GM12878 (cell line): ENCODE results near the gene KCNK17. TPM values are rescaled to one million over a fixed set of nuclear protein-coding genes. Genes with fewer than 3 reads are reported as not detected.

Experiments used
- ATAC-seq: fragments of 200-7000 bp; cut with Tn5 transposase; 3 replicates; pipeline ENCODE4 v1.9.1; 2020; ENCODE audit warnings: mild to moderate bottlenecking, moderate library complexity
- BruUV-seq: library from RNA; stranded (reverse); fragments of 400-500 nt; replicated peaks from 2 replicates; lab custom pipeline; 2021; lab: Mats Ljungman, UMichigan
- CTCF ChIA-PET: fragments of 300-600 bp; sonication (Branson Sonifier 250); formaldehyde crosslinking; extraction: SDS; loops from one replicate; lab custom pipeline; 2021; ENCODE audit warnings: inconsistent platforms; lab: Yijun Ruan, JAX
- POLR2A ChIA-PET: fragments of 350-600 bp; formaldehyde crosslinking; extraction: SDS; loops from one replicate; lab custom pipeline; 2021; ENCODE audit warnings: inconsistent platforms; lab: Charles Lee
- RAD21 ChIA-PET: fragments of 300-600 bp; sonication (Branson Sonifier 250); formaldehyde crosslinking; loops from one replicate; lab custom pipeline; 2023; ENCODE audit warnings: antibody characterized with exemption; ENCODE audit not compliant: unreplicated experiment; lab: Charles Lee
- SMC1A ChIA-PET: fragments of 300-600 bp; sonication (Branson Sonifier 250); formaldehyde crosslinking; loops from one replicate; lab custom pipeline; 2023; ENCODE audit not compliant: unreplicated experiment, uncharacterized antibody; lab: Charles Lee
- DNase-seq: peaks from one replicate; pipeline ENCODE4 v3.0.0-alpha.2; 2011; ENCODE audit warnings: low read depth, low spot score
- FAIRE-seq: peaks from 3 replicates; lab custom pipeline; 2011; peaks lifted over from hg19 to GRCh38; lab: Jason Lieb, UNC
- H2AFZ ChIP-seq: 2 replicates; pipeline ENCODE4 v1.6.0; 2011; ENCODE audit warnings: low read depth, low read length, control low read depth; ENCODE audit not compliant: control insufficient read depth
- H3K27ac ChIP-seq: 2 replicates; pipeline ENCODE4 v1.5.1; 2011; ENCODE audit warnings: control low read depth; ENCODE audit not compliant: control insufficient read depth, insufficient read depth
- H3K27me3 ChIP-seq, 2 experiments: replicated peaks in 1 of 2; 2 replicates each; pipeline versions ENCODE4 v1.6.0 to v1.6.1; 2011; ENCODE audit warnings: low read length in 1 of 2; ENCODE audit not compliant: control insufficient read depth in 2 of 2, insufficient read depth in 2 of 2
- H3K36me3 ChIP-seq, 2 experiments: 2 replicates each; pipeline ENCODE4 v1.5.1; 2011; ENCODE audit warnings: low read length in 1 of 2; ENCODE audit not compliant: control insufficient read depth in 2 of 2, insufficient read depth in 2 of 2
- H3K4me1 ChIP-seq: 2 replicates; pipeline ENCODE4 v1.6.1; 2011; ENCODE audit warnings: mild to moderate bottlenecking, low read length, moderate library complexity, mixed read lengths; ENCODE audit not compliant: control insufficient read depth, insufficient read depth
- H3K4me2 ChIP-seq: 2 replicates; pipeline ENCODE4 v1.6.0; 2011; ENCODE audit warnings: control low read depth; ENCODE audit not compliant: control insufficient read depth, insufficient read depth
- H3K4me3 ChIP-seq: fragments of 200-600 bp; sonication (generic); 2 replicates; pipeline ENCODE4 v1.5.1; 2016
- H3K79me2 ChIP-seq: 2 replicates; pipeline ENCODE4 v1.6.0; 2011; ENCODE audit warnings: low read length; ENCODE audit not compliant: control insufficient read depth, insufficient read depth
- H3K9ac ChIP-seq: 2 replicates; pipeline ENCODE4 v1.8.0; 2011; ENCODE audit warnings: low read length, control low read depth, mixed read lengths; ENCODE audit not compliant: control insufficient read depth, insufficient read depth
- H3K9me3 ChIP-seq: replicated peaks from 3 replicates; pipeline ENCODE4 v1.5.1; 2011; ENCODE audit warnings: mild to moderate bottlenecking, low read length; ENCODE audit not compliant: control insufficient read depth, insufficient read depth
- H4K20me1 ChIP-seq: 2 replicates; pipeline ENCODE4 v1.6.0; 2011; ENCODE audit not compliant: control insufficient read depth, insufficient read depth
- CBFB ChIP-seq: IDR thresholded peaks from 2 replicates; pipeline ENCODE4 v1.6.1; 2016; ENCODE audit warnings: antibody characterized with exemption, low read depth
- CBX5 ChIP-seq: sonication (generic); IDR thresholded peaks from 2 replicates; pipeline ENCODE4 v1.6.1; 2016; ENCODE audit warnings: low read depth, moderate library complexity, mild to moderate bottlenecking, inconsistent platforms
- CHD2 ChIP-seq: IDR thresholded peaks from 2 replicates; pipeline ENCODE4 v1.6.1; 2011; ENCODE audit warnings: low read depth, low read length, improper control_type of control experiment, borderline replicate concordance
- FOXK2 ChIP-seq: fragments of 450-650 bp; IDR thresholded peaks from 2 replicates; pipeline ENCODE4 v1.6.1; 2017; ENCODE audit warnings: mild to moderate bottlenecking, moderate library complexity
- PML ChIP-seq: IDR thresholded peaks from 2 replicates; pipeline ENCODE4 v1.6.1; 2012; ENCODE audit warnings: low read length, inconsistent platforms
- SMAD1 ChIP-seq: fragments of 450-650 bp; IDR thresholded peaks from 2 replicates; pipeline ENCODE4 v1.6.1; 2018; ENCODE audit warnings: mild to moderate bottlenecking, low read depth; ENCODE audit not compliant: partially characterized antibody
- STAT3 ChIP-seq: IDR thresholded peaks from 2 replicates; pipeline ENCODE4 v1.6.1; 2011; ENCODE audit warnings: low read depth, low read length, improper control_type of control experiment
- SUPT20H ChIP-seq: IDR thresholded peaks from 2 replicates; pipeline ENCODE4 v1.6.1; 2011; ENCODE audit warnings: low read depth, mild to moderate bottlenecking, low read length, moderate library complexity, borderline replicate concordance; ENCODE audit not compliant: control insufficient read depth
- WGBS: methylation state at CpG from one replicate; pipeline ENCODE4 v1.1.6; 2016; ENCODE audit warnings: low lambda C conversion rate; ENCODE audit not compliant: insufficient replicate concordance, insufficient coverage; ENCODE audit errors: missing lambda C conversion rate; 5-methylcytosine and 5-hydroxymethylcytosine counted together
- in situ Hi-C: fragments of 300-500 bp; cut with MboI; formaldehyde crosslinking; loops from 9 replicates; pipeline ENCODE4 v1.14.3; 2018; ENCODE audit warnings: mixed read lengths
- intact Hi-C: fragments of 100-400 bp; cut with micrococcal nuclease; formaldehyde crosslinking; loops from one replicate; pipeline ENCODE4 v1.14.2; 2022; ENCODE audit not compliant: unreplicated experiment
- polyA plus RNA-seq, 11 experiments: library from polyadenylated mRNA; depleted of rRNA in 4 of 11; unstranded in 6 of 11; stranded (reverse) in 5 of 11; fragments of >200 nt; fragmentation: Nextera tagmentation in 4 of 11; fragmentation: Illumina TruSeq in 1 of 11; extraction: Ambion mirVana in 4 of 11; extraction: Trizol in 1 of 11; gene quantifications; 1 replicate in 1 of 11; 2 replicates in 10 of 11; pipeline versions ENCODE4 v1.2.1 to v1.2.3, GENCODE V29; 2011 to 2016; ENCODE audit warnings: inconsistent platforms in 2 of 11, missing spikeins in 2 of 11, low read depth in 1 of 11
- total RNA-seq, 4 experiments: library from RNA; depleted of rRNA in 3 of 4; stranded (reverse); fragments of >200 nt in 3 of 4; fragmentation: Illumina TruSeq in 1 of 4; extraction: Trizol in 1 of 4; gene quantifications; 2 replicates each; pipeline versions ENCODE4 v1.2.1 to v1.2.3, GENCODE V29; 2013 to 2021
- TF ChIP-seq, protein P1 (sequence below): IDR thresholded peaks from 2 replicates; pipeline ENCODE4 v1.6.1; 2011; ENCODE audit warnings: low read depth, low read length, improper control_type of control experiment, borderline replicate concordance

Gene KCNK17
- total and polyA plus RNA-seq, 10 of the 15 experiments (the other 5 are each of a cell fraction or from before 2014, with no cell fraction given), result not detected

DNA sequence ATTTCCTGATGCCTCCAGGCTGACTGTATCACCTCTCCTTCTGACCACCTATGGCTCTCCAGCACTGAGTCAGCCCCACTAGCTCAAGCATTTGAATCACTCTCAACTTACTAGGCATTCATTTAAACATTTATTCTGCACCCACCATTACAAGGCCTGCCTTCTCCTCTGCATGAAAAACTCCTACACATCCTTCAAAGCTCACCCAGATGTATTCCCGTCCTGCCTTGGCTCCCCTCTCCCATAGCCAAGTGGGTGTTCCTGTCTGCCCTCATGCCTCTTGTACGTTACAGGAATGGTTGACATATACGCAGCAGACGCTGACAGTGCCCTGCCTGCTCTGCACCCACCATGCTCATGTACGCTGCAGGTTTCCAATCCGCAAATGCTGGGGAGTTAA lies 21.6 kb downstream of the KCNK17 start:
- BruUV-seq, result no TSS peak
- Histone ChIP-seq H3K4me1 (no peaks in the 10 kb centered on the region), H3K79me2 (no peaks in the 10 kb centered on the region), H4K20me1 (no peaks in the 10 kb centered on the region), H3K9ac (no peak overlapping the region), H3K4me2 (no peak overlapping the region), H3K36me3 (no peaks in the 10 kb centered on the region), H3K4me3 (no peak overlapping the region), H2AFZ (no peak overlapping the region), H3K9me3 (no peaks in the 10 kb centered on the region), H3K27ac (no peak overlapping the region), H3K27me3 (0 out of 4 replicates have a peak, but pooled peaks cover 0 to 2% of the 10 kb centered on the region in 2 experiments)
- FAIRE-seq (no peak), DNase-seq (no peak), ATAC-seq (no peak)
- intact Hi-C loops (no loop called here), in situ Hi-C loops (no loop called here)
- TF ChIP-seq CHD2 (no peak), FOXK2 (no peak), SMAD1 (no peak), CBFB (no peak), CBX5 (no peak), STAT3 (no peak)
- TF ChIP-seq, protein P1, sequence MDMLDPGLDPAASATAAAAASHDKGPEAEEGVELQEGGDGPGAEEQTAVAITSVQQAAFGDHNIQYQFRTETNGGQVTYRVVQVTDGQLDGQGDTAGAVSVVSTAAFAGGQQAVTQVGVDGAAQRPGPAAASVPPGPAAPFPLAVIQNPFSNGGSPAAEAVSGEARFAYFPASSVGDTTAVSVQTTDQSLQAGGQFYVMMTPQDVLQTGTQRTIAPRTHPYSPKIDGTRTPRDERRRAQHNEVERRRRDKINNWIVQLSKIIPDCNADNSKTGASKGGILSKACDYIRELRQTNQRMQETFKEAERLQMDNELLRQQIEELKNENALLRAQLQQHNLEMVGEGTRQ, result no peak
- POLR2A ChIA-PET, result no interaction called here
- CTCF ChIA-PET, result interaction anchor here (1.7 kb wide), 1 partner anchor 18 kb away, joined by 5 read pairs; no protein-coding TSS in a partner anchor
- RAD21 ChIA-PET, result no interaction called here
- WGBS, result 48% methylated on average over 6 of the region's 6 CpGs
- SMC1A ChIA-PET, result no interaction called here

DNA sequence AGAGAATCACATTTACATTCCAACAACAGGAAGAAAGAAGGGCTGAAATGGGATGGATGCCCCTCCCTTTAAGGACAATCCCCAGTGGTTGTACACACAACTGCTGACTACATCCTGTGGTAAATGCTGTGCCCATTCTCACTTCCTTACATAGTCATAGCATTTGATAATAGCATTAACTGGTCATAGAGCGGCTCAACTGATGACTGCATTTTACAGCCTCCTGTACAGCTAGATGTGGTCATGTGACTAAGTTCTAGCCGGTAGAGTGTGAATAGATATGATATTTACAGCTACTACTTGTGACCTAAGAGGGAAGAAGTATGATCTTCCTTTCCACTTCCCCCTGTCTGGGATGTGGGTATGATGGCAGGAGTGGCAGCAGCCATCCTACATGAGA lies 24.7 kb downstream of the KCNK17 start:
- 26% methylated on average over 2 of the region's 2 CpGs for WGBS
- CTCF ChIA-PET, result interaction anchor here (1.6 kb wide), 1 partner anchor 13 kb away, joined by 3 read pairs; no protein-coding TSS in a partner anchor
- intact Hi-C loops, result no loop called here
- POLR2A ChIA-PET, result no interaction called here
- H3K9me3 ChIP-seq, result no peaks in the 10 kb centered on the region
- SMC1A ChIA-PET, result no interaction called here
- no peaks in the 10 kb centered on the region for H3K36me3 ChIP-seq
- no peak for DNase-seq
- H3K27ac ChIP-seq, result no peak overlapping the region
- BruUV-seq, result no TSS peak
- RAD21 ChIA-PET, result no interaction called here
- no peak overlapping the region for H3K9ac ChIP-seq
- H4K20me1 ChIP-seq, result no peaks in the 10 kb centered on the region
- no peak overlapping the region for H3K4me3 ChIP-seq
- peak; percentile 53 for ATAC-seq
- H3K27me3 ChIP-seq, result peaks cover 0 to 2% of the 10 kb centered on the region in 2 experiments; a peak in 1 of 4 replicates
- H3K4me2 ChIP-seq, result no peak overlapping the region
- in situ Hi-C loops, result no loop called here
- TF ChIP-seq SUPT20H, result no peak
- TF ChIP-seq PML, result no peak
- FAIRE-seq, result peak; percentile 31
- H3K79me2 ChIP-seq, result no peaks in the 10 kb centered on the region
- no peak overlapping the region for H2AFZ ChIP-seq
- no peaks in the 10 kb centered on the region for H3K4me1 ChIP-seq
